Erythroblast (primary cell): ENCODE data around the gene SQSTM1.

Source experiments
- GATA1 ChIP-seq: IDR thresholded peaks from 2 replicates; pipeline ENCODE4 v1.6.1; 2011; ENCODE audit warnings: low read depth, mild to moderate bottlenecking, control low read depth, low read length, moderate library complexity
- POLR2A ChIP-seq: IDR thresholded peaks from 2 replicates; pipeline ENCODE4 v1.6.1; 2011; ENCODE audit warnings: mild to moderate bottlenecking, low read length

GRCh38 chr5:179800071-179800695 is 20.5 kb upstream of the SQSTM1 start:
- TF ChIP-seq POLR2A, result no peak
- no peak for TF ChIP-seq GATA1
